ENCODE data around the gene PSMC4. TPM values are rescaled to one million over a fixed set of nuclear protein-coding genes. Genes with fewer than 3 reads are reported as not detected.

The PSMC4 gene
- total RNA-seq, 1 donor from 2014 or later = 49.3 TPM

DNA sequence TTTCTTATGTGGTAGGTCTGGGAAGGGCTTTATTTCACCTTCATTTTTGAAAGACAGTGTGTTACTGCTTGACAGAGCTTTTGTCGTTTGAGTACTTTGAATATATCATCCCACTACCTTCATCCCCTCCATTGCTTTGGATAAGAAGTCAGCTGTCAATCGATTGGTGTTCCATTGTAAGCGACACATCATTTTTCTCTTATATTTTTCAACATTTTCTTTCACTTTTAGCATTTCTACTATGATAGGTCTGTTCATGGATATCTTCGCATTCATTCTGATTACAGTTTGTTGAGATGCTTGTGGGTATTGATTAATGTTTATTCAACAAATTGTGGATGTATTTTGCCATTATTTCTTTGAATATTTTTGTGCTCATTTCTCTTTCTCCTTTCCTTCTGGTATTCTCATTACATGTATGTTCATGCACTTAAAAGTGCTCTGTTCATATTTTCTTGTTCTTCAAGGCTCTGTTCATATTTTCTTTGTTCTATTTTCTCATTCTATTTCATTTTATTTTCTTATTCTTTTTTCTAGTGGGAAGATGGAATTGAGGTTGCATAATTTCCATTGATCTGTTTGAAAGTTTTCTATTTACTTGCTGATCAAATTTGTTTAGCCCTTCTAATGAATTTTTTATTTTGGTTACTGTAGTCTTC lies 55.1 kb downstream of the PSMC4 start:
- DNase-seq (ENCODE audit: low spot score) = no peak
- ATAC-seq = no peak
- intact Hi-C loops (cut with DNase I) = loop anchor here (5.0 kb wide), 1 partner anchor 784 kb away; no protein-coding TSS in a partner anchor

DNA sequence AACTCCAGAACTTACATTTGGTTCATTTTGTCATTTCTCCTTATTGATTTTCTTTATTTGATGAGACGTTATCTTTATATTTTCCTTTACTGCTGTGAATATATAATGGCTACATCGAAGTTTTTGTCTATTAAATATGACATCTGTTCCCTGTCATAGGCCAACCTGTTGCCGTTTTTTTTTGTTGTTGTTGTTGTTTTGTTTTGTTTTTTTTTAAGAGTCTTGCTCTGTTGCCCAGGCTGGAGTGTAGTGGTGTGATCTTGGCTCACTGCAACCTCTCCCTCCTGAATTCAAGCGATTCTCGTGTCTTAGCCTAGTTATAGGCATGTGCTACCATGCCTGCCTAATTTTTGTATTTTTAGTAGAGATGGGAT lies 55.6 kb downstream of the PSMC4 start:
- ATAC-seq = no peak

More for the DNA sequence above, 55.6 kb downstream of the PSMC4 start:
- DNase-seq (ENCODE audit: low spot score) = no peak
- intact Hi-C loops (cut with DNase I) = loop anchor here (5.0 kb wide), 1 partner anchor 784 kb away; no protein-coding TSS in a partner anchor

Other genes with a start within 250 kb of the PSMC4 start
- gene CLC, start 233.1 kb upstream of the PSMC4 start, total RNA-seq = 1.4 TPM
- not detected for gene LEUTX, start 192.3 kb upstream of the PSMC4 start, total RNA-seq
- gene DYRK1B, start 137.0 kb upstream of the PSMC4 start, total RNA-seq = 18.3 TPM
- 132 TPM for gene FBL, start 124.8 kb upstream of the PSMC4 start, total RNA-seq
- 83.1 TPM for gene FCGBP, start 36.5 kb upstream of the PSMC4 start, total RNA-seq
- 14.3 TPM for gene ZNF546, start 25.9 kb downstream of the PSMC4 start, total RNA-seq
- 29.6 TPM for gene ZNF780B, start 85.1 kb downstream of the PSMC4 start, total RNA-seq
- gene ZNF780A, start 119.8 kb downstream of the PSMC4 start, total RNA-seq = 21.7 TPM
- gene MAP3K10, start 220.3 kb downstream of the PSMC4 start, total RNA-seq = 19.8 TPM
- not detected for gene TTC9B, start 247.2 kb downstream of the PSMC4 start, total RNA-seq

All from sciatic nerve (tissue), 2 donors.